GM12873 (cell line): Measurements from ENCODE around the gene FANK1.

Experiments used
- CTCF ChIP-seq: IDR thresholded peaks from 2 replicates; pipeline ENCODE4 v1.5.1; 2012; ENCODE audit warnings: low read depth, mild to moderate bottlenecking, moderate library complexity, low read length, control low read depth; ENCODE audit not compliant: insufficient read depth; ENCODE audit errors: missing control alignments

The FANK1 gene

GRCh38 chr10:125992254-125992653 is 95.9 kb downstream of the FANK1 start:
- TF ChIP-seq CTCF = no peak

GRCh38 chr10:125994601-125995000 is 98.2 kb downstream of the FANK1 start:
- TF ChIP-seq CTCF = no peak

DNA sequence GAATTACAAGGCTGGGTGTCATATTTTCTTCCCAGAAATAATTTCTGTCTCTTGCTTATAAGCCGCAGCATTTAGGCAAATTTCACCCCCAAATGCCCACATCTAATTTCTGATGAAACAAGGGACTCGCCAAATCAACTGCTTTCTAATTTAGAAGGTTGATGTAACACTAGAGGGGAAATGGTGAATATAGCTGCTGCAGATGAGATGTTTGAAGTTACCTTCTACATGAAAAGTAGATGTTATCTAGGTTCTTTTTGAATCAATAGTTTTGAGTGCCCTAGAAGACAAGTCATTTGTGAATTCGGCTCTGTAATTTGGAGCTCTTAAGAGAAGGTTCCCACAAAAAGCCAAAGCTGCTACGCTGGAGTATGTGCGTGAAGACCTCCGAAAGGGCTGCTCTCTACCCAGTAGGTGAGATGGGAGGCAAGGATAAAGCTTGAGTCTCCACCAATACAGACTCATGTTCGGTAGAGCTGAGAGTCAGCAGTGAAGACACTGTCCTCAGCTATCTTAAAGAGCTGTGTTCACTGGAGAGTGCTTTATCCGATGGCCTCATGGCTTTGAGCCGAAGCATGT is 99.5 kb downstream of the FANK1 start:
- TF ChIP-seq CTCF = no peak

DNA sequence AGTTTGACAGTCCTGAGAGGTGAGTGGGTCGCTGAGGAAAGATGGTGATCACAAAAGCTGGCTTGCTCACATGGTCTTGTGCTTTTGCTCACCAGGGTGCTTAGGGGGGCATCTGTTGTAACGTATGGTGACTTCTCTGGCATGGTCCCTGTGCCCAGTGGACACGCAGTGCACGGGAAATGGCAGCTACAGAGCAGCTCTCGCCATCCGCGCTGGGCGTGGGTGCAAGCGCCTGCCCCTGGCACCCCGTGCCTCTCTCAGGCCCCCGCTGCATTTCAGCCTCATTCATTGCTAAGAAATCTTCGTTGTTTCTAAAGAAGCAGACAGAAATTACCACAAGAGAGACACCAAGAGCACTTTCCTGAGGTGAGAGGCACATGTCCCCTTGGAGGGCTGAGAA is 101.2 kb downstream of the FANK1 start:
- TF ChIP-seq CTCF = no peak

GRCh38 chr10:125999694-126000093 is 103.3 kb downstream of the FANK1 start:
- no peak for TF ChIP-seq CTCF

GRCh38 chr10:126001576-126001975 is 105.2 kb downstream of the FANK1 start:
- no peak for TF ChIP-seq CTCF

DNA sequence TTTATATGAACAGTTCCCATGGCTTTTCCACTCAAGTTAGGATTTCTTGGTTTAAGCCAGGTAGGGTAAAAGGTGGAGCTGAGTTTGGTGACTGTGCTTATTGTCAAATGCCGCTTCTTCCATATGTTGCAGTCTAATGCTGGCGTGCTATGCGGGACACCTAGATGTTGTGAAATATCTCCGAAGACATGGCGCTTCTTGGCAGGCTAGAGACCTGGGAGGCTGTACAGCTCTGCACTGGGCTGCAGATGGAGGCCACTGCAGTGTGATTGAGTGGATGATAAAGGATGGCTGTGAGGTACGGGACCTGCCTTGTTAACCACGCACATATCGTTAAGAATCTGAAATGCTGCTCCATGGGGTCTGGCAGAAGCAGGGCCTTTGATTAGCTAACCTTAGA is 108.4 kb downstream of the FANK1 start:
- TF ChIP-seq CTCF = no peak

GRCh38 chr10:126006264-126006663 is 109.9 kb downstream of the FANK1 start:
- no peak for TF ChIP-seq CTCF
